Measurements from ENCODE around the gene HJV. TPM values are rescaled to one million over a fixed set of nuclear protein-coding genes. Genes with fewer than 3 reads are reported as not detected.

The HJV gene
- total and polyA plus RNA-seq, 2 of the 13 experiments (the other 11 are each of a cell fraction or from before 2014, with no cell fraction given), result 0.18 TPM; not detected in 1

DNA sequence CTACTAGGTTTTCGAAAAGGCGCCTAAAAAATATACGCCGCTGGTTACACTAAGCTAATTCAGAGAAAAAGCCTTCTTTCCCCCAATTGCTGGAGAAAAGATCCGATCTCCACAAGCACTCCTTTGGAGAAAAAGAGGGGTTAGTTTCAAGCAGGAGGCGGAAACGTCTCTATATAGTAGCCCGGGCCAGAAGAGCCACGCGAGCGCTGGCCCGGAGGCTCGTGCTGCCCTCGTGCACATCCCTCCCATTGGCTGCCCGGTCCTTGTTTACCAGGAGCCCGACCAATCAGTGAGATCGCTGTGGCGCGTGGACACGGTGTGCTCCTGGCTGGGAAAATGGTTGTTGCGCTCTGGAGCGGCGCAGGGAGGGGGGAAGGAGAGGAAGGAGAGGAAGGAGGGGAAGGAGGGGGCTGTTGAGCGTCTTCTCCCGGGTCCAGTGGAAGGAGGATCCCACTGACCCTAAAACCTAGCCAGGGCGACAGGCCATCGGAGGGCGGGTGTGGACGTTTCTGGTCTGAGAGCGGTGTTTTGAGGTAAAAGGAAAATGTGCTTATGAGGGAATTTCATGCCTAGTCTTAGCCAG lies 25.0 kb downstream of the HJV start, which contains the start of gene TXNIP (continued):
- TF ChIP-seq, protein P1, sequence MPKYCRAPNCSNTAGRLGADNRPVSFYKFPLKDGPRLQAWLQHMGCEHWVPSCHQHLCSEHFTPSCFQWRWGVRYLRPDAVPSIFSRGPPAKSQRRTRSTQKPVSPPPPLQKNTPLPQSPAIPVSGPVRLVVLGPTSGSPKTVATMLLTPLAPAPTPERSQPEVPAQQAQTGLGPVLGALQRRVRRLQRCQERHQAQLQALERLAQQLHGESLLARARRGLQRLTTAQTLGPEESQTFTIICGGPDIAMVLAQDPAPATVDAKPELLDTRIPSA (CRISPR knock-in tag; IDR thresholded peaks at IDR 0.05; ENCODE audit: borderline replicate concordance), result no peak
- TF ChIP-seq, protein P2, sequence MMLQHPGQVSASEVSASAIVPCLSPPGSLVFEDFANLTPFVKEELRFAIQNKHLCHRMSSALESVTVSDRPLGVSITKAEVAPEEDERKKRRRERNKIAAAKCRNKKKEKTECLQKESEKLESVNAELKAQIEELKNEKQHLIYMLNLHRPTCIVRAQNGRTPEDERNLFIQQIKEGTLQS (CRISPR knock-in tag; IDR thresholded peaks at IDR 0.05), result no peak
- peak; percentile 95 for TF ChIP-seq TGIF2 (CRISPR knock-in tag; IDR thresholded peaks at IDR 0.05)
- peak; percentile 88; the same call in 1 of the 2 replicates for TF ChIP-seq ZNF546 (CRISPR knock-in tag; conservative IDR thresholded peaks at IDR 0.05)
- TF ChIP-seq GATA4 (IDR thresholded peaks at IDR 0.05; ENCODE audit: borderline replicate concordance, low read depth), result peak; percentile 91
- TF ChIP-seq CENPX (CRISPR knock-in tag; IDR thresholded peaks at IDR 0.05), result no peak
- TF ChIP-seq, protein P3, sequence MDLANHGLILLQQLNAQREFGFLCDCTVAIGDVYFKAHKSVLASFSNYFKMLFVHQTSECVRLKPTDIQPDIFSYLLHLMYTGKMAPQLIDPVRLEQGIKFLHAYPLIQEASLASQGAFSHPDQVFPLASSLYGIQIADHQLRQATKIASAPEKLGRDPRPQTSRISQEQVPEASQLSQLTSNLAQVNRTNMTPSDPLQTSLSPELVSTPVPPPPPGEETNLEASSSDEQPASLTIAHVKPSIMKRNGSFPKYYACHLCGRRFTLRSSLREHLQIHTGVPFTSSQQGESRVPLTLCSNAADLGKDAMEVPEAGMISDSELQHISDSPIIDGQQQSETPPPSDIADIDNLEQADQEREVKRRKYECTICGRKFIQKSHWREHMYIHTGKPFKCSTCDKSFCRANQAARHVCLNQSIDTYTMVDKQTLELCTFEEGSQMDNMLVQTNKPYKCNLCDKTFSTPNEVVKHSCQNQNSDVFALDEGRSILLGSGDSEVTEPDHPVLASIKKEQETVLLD (CRISPR knock-in tag; IDR thresholded peaks at IDR 0.05; ENCODE audit: low read depth), result no peak; the same call in 1 of the 2 replicates
- TF ChIP-seq ZNF430 (CRISPR knock-in tag; IDR thresholded peaks at IDR 0.05), result peak; percentile 88; the same call in 1 of the 2 replicates
- peak; percentile 96 for TF ChIP-seq ARNTL (CRISPR knock-in tag; IDR thresholded peaks at IDR 0.05)
- TF ChIP-seq, protein P4, sequence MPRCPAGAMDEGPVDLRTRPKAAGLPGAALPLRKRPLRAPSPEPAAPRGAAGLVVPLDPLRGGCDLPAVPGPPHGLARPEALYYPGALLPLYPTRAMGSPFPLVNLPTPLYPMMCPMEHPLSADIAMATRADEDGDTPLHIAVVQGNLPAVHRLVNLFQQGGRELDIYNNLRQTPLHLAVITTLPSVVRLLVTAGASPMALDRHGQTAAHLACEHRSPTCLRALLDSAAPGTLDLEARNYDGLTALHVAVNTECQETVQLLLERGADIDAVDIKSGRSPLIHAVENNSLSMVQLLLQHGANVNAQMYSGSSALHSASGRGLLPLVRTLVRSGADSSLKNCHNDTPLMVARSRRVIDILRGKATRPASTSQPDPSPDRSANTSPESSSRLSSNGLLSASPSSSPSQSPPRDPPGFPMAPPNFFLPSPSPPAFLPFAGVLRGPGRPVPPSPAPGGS (CRISPR knock-in tag; IDR thresholded peaks at IDR 0.05), result peak; percentile 41; the same call in 1 of the 2 replicates
- TF ChIP-seq, protein P5, sequence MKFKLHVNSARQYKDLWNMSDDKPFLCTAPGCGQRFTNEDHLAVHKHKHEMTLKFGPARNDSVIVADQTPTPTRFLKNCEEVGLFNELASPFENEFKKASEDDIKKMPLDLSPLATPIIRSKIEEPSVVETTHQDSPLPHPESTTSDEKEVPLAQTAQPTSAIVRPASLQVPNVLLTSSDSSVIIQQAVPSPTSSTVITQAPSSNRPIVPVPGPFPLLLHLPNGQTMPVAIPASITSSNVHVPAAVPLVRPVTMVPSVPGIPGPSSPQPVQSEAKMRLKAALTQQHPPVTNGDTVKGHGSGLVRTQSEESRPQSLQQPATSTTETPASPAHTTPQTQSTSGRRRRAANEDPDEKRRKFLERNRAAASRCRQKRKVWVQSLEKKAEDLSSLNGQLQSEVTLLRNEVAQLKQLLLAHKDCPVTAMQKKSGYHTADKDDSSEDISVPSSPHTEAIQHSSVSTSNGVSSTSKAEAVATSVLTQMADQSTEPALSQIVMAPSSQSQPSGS (CRISPR knock-in tag; IDR thresholded peaks at IDR 0.05), result peak; percentile 78
- TF ChIP-seq RAD21 (CRISPR knock-in tag; IDR thresholded peaks at IDR 0.05), result 0 out of 2 replicates have a peak, but pooled peaks have one; percentile 14
- no peak for TF ChIP-seq ZNF260 (CRISPR knock-in tag; IDR thresholded peaks at IDR 0.05; ENCODE audit: borderline replicate concordance, low read depth)
- TF ChIP-seq, protein P6, sequence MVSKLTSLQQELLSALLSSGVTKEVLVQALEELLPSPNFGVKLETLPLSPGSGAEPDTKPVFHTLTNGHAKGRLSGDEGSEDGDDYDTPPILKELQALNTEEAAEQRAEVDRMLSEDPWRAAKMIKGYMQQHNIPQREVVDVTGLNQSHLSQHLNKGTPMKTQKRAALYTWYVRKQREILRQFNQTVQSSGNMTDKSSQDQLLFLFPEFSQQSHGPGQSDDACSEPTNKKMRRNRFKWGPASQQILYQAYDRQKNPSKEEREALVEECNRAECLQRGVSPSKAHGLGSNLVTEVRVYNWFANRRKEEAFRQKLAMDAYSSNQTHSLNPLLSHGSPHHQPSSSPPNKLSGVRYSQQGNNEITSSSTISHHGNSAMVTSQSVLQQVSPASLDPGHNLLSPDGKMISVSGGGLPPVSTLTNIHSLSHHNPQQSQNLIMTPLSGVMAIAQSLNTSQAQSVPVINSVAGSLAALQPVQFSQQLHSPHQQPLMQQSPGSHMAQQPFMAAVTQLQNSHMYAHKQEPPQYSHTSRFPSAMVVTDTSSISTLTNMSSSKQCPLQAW (CRISPR knock-in tag; IDR thresholded peaks at IDR 0.05), result peak; percentile 95
- peak; percentile 92 for TF ChIP-seq ZSCAN9 (CRISPR knock-in tag; IDR thresholded peaks at IDR 0.05; ENCODE audit: borderline replicate concordance)
- TF ChIP-seq RBFOX2 (IDR thresholded peaks at IDR 0.05; ENCODE audit: low read depth, low read length), result peak; percentile 72
- TF ChIP-seq, protein P7, sequence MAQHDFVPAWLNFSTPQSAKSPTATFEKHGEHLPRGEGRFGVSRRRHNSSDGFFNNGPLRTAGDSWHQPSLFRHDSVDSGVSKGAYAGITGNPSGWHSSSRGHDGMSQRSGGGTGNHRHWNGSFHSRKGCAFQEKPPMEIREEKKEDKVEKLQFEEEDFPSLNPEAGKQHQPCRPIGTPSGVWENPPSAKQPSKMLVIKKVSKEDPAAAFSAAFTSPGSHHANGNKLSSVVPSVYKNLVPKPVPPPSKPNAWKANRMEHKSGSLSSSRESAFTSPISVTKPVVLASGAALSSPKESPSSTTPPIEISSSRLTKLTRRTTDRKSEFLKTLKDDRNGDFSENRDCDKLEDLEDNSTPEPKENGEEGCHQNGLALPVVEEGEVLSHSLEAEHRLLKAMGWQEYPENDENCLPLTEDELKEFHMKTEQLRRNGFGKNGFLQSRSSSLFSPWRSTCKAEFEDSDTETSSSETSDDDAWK (CRISPR knock-in tag; IDR thresholded peaks at IDR 0.05), result no peak
- no peak for TF ChIP-seq NR1H2 (CRISPR knock-in tag; IDR thresholded peaks at IDR 0.05; ENCODE audit: borderline replicate concordance, low read depth)
- TF ChIP-seq, protein P8, sequence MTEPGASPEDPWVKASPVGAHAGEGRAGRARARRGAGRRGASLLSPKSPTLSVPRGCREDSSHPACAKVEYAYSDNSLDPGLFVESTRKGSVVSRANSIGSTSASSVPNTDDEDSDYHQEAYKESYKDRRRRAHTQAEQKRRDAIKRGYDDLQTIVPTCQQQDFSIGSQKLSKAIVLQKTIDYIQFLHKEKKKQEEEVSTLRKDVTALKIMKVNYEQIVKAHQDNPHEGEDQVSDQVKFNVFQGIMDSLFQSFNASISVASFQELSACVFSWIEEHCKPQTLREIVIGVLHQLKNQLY (CRISPR knock-in tag; IDR thresholded peaks at IDR 0.05), result peak; percentile 100
